Coronary artery (tissue), 2 donors: ENCODE results near the gene VWC2L.

Experiments
- DNase-seq: peaks from one replicate; pipeline ENCODE4 v3.0.0-alpha.2; 2017; ENCODE audit warnings: low spot score
- H3K27ac ChIP-seq, 2 donors: fragments of 200-600 bp; sonication (generic); one replicate each; pipeline ENCODE4 v1.5.1; 2016 to 2019
- H3K4me3 ChIP-seq: fragments of 200-600 bp; sonication (generic); 2 replicates; pipeline ENCODE4 v1.5.1; 2016; ENCODE audit warnings: mild to moderate bottlenecking, moderate library complexity
- CTCF ChIP-seq: fragments of 200-600 bp; sonication (generic); IDR thresholded peaks from one replicate; pipeline ENCODE4 v1.5.1; 2019; ENCODE audit warnings: antibody characterized with exemption

The VWC2L gene

GRCh38 chr2:214395040-214395439 is 15.8 kb upstream of the VWC2L start:
- Histone ChIP-seq H3K27ac (no peak overlapping the region), H3K4me3 (no peak overlapping the region)
- DNase-seq, result no peak
- no peak for TF ChIP-seq CTCF

DNA sequence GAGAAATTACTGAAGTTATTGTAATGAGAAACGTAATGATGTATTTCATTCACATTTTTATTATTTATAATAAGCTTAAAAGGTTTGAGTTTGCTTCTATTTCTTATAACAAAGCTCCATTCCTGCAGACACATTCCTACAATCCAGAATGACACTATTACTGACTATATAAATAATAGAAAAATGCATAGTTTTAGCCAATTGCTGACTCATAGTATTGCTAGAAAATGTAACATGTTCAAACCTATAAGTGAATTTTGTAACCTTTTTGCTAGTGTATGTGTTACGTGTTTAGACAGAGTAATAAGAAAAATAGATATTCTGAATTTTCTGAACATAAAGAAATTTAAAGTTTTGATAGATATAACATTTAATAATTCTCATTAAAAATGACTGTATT is 9.3 kb upstream of the VWC2L start:
- DNase-seq, result no peak
- no peak for TF ChIP-seq CTCF
- no peak overlapping the region for H3K4me3 ChIP-seq
- no peak overlapping the region for H3K27ac ChIP-seq

- no peak overlapping the region for H3K4me3 ChIP-seq
- TF ChIP-seq CTCF, result no peak
- no peak overlapping the region for H3K27ac ChIP-seq
- no peak for DNase-seq
Observed at GRCh38 chr2:214410128-214410775, 602 bp upstream of the VWC2L start.

DNA sequence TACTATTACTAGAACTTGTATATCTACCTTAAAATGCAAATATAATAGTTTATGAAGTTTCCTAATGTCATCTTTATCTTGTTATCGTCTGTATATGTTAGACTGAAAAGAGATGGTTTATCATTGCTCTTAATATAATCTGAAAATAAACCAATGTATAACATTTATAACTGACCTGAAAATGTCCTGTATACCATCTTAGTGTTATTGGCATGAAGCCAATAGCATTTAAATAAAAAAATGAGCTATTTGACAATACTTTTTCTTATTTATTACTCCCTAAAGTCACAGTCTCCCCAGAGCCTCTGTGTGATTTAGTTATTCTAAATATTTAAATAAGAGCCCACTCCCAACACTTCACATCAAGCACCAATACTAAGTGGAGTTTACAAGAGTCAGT is 1.8 kb downstream of the VWC2L start:
- no peak for DNase-seq
- no peak overlapping the region for H3K27ac ChIP-seq
- H3K4me3 ChIP-seq, result no peak overlapping the region
- no peak for TF ChIP-seq CTCF

- TF ChIP-seq CTCF, result no peak
- H3K4me3 ChIP-seq, result no peak overlapping the region
- DNase-seq, result no peak
Observed at GRCh38 chr2:214436470-214436869, 25.6 kb downstream of the VWC2L start.

GRCh38 chr2:214450118-214450894 is 39.5 kb downstream of the VWC2L start:
- H3K27ac ChIP-seq, result no peak overlapping the region
- no peak for DNase-seq
- H3K4me3 ChIP-seq, result no peak overlapping the region
- TF ChIP-seq CTCF, result no peak

More at GRCh38 chr2:214436470-214436869, 25.6 kb downstream of the VWC2L start:
- H3K27ac ChIP-seq, result no peak overlapping the region
